CD1c-positive myeloid dendritic cell (primary cell): ENCODE results near the gene DGAT2L6.

Experiments used
- DNase-seq: peaks from one replicate; pipeline ENCODE4 v3.0.0-alpha.2; 2016; ENCODE audit errors: extremely low spot score

DGAT2L6 gene, protein sequence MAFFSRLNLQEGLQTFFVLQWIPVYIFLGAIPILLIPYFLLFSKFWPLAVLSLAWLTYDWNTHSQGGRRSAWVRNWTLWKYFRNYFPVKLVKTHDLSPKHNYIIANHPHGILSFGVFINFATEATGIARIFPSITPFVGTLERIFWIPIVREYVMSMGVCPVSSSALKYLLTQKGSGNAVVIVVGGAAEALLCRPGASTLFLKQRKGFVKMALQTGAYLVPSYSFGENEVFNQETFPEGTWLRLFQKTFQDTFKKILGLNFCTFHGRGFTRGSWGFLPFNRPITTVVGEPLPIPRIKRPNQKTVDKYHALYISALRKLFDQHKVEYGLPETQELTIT

DNA sequence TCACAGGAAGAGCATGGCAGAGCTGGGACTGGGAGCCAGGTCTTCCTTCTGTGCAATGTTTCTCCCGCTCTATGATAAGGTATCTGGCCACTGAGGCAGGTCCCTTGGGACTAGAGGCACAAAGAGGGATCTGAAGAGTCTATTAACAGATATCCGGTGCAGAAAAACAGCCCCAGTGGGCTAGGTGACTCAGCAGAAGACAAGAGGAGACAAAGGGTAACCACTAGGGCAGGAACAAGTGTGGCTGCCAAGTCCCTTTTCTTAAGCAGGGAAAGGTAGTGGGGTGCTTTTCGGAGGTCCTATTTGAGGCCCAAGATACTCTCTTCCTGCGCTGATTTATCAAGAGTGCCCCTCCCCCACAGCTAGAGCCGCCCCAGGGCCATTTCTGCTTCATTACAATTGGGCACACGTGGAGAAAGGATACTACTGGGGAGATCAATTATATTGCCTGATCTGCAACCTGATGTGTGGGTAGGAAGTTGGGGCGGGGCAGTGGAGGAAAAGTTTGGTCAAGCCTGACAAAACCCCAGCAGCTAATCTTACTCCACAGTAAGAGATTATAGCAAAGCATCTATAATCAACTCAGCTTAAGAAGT lies at the start of gene DGAT2L6:
TSS of gene DGAT2L6 (plus strand) at position 546 of the 596 bp plus-strand sequence. CDS start 100 bp downstream, outside the sequence.
- no peak for DNase-seq

DNA sequence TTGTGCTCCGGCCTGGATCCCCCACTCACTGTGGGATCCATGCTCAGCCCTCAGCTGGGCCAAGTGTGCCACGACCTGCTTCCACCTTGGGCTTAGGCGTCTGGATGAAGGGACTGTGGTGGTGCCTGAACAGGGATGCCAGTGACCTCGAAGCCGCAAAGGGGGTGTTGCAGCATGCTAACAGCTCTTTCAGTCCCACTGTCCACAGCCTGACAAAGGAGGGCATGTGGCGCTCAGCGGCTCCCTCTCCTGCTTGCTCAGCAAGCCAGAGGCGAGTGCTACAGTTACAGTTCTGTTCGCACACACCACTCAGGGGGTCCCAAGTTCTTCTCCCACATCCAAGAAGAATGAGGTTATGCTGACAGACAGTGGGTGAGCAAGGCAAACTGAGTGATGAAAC lies 49.2 kb upstream of the DGAT2L6 start:
- DNase-seq: no peak

DNA sequence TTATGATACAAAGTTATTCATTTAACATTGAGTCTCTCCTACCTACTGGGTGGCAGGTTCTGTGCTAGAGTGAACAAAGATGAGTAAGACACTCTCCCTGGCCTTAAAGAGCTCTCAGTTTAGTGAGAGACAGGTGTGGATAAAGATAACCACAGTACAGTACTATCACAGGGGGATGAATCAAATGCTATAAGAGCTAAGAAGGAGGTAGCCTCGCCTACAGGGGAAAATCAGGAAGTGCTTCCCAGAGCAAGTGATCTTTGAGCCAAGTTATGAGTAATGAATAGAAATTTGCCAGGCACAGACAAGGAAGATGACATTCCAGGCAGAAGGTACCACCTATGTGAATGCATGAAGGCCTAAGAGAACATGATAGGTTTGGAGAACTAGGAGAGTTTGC lies 47.5 kb upstream of the DGAT2L6 start:
- DNase-seq: no peak

DNA sequence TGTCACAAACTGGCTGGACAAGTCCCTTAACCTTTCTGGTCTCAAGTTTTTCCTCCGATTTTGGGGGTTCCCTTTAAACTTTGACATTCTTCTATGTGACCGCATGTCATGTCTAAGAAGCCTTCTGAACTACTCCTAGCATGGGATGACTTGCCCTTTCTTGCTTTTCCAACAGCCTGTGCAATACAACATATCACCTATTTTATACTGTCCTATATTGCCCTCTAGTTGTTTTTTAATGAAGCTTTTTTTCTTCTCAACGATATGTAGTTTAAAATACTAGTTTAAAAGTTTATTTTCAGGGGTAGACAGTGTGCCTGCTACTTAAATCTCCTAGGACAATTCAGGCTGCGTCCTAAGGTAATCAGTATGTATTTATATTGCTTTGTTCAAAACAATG lies 45.1 kb upstream of the DGAT2L6 start:
- DNase-seq: no peak

DNA sequence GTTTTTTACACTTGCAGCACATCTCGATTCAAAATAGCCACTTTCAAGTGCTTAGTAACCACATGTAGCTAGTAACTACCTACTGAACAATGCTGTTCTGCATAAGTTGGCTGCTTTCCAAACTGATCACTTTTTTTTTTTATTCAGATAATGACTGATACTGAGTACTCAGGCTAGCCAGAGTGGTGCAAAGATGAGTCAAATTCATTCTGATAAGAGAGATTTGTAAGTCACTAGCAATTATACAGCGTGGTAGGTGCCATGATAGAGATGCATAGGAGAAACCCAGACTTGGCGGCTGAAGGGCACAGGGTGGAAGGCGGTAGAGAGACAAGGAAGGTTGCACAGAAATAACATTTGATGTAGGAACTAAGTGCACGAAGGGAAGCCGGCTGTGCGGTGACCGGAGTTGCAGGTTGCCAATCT lies 44.4 kb upstream of the DGAT2L6 start:
- DNase-seq: peak; percentile 45

DNA sequence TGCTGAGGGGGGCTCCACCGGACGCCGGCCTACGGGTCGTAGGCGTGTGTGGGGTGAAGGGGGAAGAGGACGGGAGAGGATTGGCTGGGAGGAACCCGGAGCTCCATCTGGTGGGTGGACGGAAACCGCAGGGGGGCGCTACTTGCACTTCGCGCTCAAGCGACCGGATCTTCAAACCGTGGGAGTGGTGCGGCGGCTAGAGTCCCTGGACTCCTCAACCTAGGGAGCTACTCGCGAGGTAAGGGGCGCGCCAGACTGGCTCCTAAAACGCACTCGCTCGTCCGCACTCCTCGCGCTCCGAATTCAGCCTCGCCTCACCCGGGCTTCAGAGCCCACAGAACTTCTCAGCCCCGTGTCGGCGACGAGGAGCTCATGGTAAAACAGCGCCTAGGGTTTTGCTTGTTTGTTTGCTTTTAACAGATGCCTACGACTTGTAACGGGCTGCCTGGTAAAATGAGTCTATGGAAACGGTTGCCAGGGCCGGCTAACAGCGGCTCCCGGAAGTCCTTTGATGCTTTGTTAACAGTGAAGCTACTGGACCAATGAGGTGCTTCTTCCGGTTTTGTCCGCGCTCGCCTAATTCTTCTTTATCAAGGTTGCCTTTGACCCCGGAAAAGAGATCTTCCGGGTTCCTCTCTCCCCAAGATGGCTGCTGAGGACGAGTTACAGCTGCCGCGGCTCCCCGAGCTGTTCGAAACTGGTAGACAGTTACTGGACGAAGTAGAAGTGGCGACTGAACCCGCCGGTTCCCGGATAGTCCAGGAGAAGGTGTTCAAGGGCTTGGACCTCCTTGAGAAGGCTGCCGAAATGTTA lies 43.8 kb upstream of the DGAT2L6 start, which contains the start of gene IGBP1:
TSS of gene IGBP1 (plus strand) at position 145 of the 813 bp plus-strand sequence. CDS start at position 646, 501 bp downstream.
- peak; percentile 87 for DNase-seq

GRCh38 chrX:70134116-70134477 lies 43.2 kb upstream of the DGAT2L6 start:
- no peak for DNase-seq

DNA sequence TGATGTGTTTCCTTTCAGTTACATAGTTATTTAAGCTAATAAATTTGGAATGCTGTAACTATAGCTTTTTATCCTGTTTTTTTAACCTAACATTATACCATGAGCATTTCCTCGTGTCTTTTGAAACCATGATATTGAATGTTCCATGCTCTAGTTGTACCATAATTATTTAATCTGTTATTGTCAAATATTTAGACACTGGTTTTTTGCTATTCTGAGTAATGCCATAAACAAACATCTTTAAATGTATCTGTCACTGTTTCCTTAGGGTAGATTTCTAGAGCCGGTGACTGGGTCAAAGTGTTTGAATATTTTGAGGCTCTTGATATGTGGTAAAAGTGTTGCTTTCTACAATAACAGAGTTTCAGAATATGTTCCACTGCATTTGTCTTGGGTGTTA lies 38.7 kb upstream of the DGAT2L6 start:
- DNase-seq: no peak

- DNase-seq: no peak
Observed at GRCh38 chrX:70139736-70140135, 37.5 kb upstream of the DGAT2L6 start.

DNA sequence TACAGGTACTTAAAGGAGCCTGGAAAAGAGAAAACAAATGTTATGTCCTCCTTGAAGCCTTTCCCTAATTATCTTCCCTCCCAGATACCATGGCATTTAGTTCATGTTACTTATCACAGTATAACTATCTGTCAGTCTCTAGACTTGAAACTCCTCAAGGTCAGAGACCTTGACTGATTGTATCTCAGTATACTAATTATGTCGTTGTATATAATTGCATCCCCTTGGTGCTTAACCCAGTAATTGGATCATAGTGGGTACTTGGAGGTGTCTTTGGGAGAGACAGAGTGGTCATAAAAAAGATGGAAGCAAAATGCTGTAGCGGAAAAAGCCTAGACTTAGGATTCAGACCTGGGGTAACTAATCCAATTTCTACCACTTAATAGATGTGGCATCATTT lies 35.9 kb upstream of the DGAT2L6 start:
- DNase-seq: no peak

- DNase-seq: peak; percentile 33
Observed at GRCh38 chrX:70166601-70167590, 10.4 kb upstream of the DGAT2L6 start.

GRCh38 chrX:70168238-70169188 lies 8.8 kb upstream of the DGAT2L6 start:
- DNase-seq: no peak

GRCh38 chrX:70169281-70169680 lies 8.0 kb upstream of the DGAT2L6 start:
- DNase-seq: no peak

- DNase-seq: no peak
Observed at GRCh38 chrX:70171624-70172023, 5.7 kb upstream of the DGAT2L6 start.

DNA sequence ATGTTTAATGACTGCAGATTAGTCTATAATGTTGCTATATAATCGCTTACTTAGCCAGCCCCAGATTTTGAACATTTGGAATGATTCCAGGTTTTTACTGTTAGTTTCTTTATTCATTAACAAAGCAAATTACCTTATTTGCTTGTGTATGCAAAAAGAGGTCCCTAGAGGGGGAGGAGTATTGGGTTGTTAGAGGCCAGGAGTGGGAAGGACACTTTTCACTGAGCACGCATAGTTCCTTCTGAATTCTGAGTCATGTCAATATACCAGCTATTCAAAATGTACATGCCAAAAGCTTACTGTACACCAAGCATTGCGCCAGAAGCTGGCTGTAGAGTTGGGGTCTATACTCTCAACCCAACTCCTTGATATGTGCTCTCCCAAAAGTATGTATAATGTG lies 5.1 kb upstream of the DGAT2L6 start:
- DNase-seq: no peak

- no peak for DNase-seq
Observed at GRCh38 chrX:70172964-70173363, 4.3 kb upstream of the DGAT2L6 start.

GRCh38 chrX:70174754-70175153 lies 2.5 kb upstream of the DGAT2L6 start:
- no peak for DNase-seq

GRCh38 chrX:70175338-70175737 lies 1.9 kb upstream of the DGAT2L6 start:
- DNase-seq: no peak

- DNase-seq: no peak
Observed at GRCh38 chrX:70183091-70183490, 5.8 kb downstream of the DGAT2L6 start.

- no peak for DNase-seq
Observed at GRCh38 chrX:70190225-70190624, 12.9 kb downstream of the DGAT2L6 start.
